H7 (cell line): Measurements from ENCODE around the gene NAV1. TPM values are rescaled to one million over a fixed set of nuclear protein-coding genes. Genes with fewer than 3 reads are reported as not detected.
A peak's percentile ranks its signal among the peaks of the same experiment; 100 is the strongest.
"Not testable (repeated sequence)": the region's sequence is repeated elsewhere in the genome, so short reads cannot be mapped to it uniquely, and the experiment has no call there.

Source experiments
- DNase-seq: peaks from one replicate; pipeline ENCODE4 v3.0.0; 2012
- H3K27me3 ChIP-seq: 2 replicates; pipeline ENCODE4 v1.6.0; 2011; ENCODE audit warnings: mild to moderate bottlenecking, low read length; ENCODE audit not compliant: control insufficient read depth, insufficient read depth
- H3K36me3 ChIP-seq: replicated peaks from 2 replicates; pipeline ENCODE4 v1.5.1; 2011; ENCODE audit warnings: low read length; ENCODE audit not compliant: control insufficient read depth, insufficient read depth
- H3K4me3 ChIP-seq: 2 replicates; pipeline ENCODE4 v1.5.1; 2011; ENCODE audit warnings: low read depth, mild to moderate bottlenecking, control low read depth, low read length, moderate library complexity; ENCODE audit not compliant: insufficient read depth
- total RNA-seq: library from RNA; depleted of rRNA; stranded (reverse); fragments of >200 nt; shearing (Covaris generic); gene quantifications from 2 replicates; pipeline ENCODE4 v1.2.3, GENCODE V29; 2014

The NAV1 gene
- total RNA-seq, 1 experiment from 2014 or later, result 13.2 TPM

DNA sequence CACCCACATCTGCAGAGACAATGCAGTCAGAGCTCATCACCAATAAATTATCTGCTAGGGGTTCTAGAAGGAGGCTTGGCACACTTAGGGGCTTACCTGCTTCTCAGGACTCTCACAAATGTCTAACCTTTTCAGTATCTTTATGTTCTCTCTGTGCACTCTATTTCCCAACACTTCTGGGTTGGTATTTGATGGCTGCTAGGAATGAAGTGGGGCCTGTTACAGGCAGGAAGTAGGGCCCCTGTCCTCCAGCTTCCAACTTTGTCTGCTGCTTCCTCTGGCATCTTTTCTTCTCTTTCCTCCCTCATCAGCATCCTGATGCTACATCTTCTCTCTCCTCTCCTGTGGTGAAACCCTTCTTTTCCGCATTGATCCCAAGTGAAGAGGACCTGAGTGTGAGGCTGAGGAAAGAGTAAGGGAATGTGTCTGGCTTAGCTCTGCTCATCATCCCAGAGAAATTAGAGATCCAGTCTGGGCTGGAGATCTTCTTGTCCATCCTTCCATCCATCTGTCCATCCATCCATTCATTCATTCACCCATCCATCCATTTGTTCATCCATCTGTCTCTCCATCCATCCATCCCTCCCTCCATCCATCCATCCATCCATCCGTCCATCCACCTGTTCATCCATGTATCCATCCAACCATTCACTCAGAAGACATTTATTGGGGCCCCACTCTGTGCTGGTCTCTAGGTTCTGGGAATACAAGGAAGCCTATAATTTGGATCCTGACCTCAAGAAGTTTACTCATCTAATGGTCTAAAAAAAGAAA lies 29.1 kb upstream of the NAV1 start:
- Histone ChIP-seq H3K4me3 (no peak overlapping the region), H3K27me3 (no peaks in the 10 kb centered on the region; the same call in none of the 2 replicates), H3K36me3 (no peaks in the 10 kb centered on the region)
- DNase-seq, result no peak

- H3K27me3 ChIP-seq, result no peaks in the 10 kb centered on the region; the same call in none of the 2 replicates
- no peak overlapping the region for H3K4me3 ChIP-seq
- H3K36me3 ChIP-seq, result no peaks in the 10 kb centered on the region
- no peak for DNase-seq
Observed at GRCh38 chr1:201510734-201511133, 28.2 kb upstream of the NAV1 start.

- no peak for DNase-seq
- no peaks in the 10 kb centered on the region for H3K36me3 ChIP-seq
- no peaks in the 10 kb centered on the region; the same call in none of the 2 replicates for H3K27me3 ChIP-seq
- no peak overlapping the region for H3K4me3 ChIP-seq
Observed at GRCh38 chr1:201511396-201511940, 27.5 kb upstream of the NAV1 start.

GRCh38 chr1:201511941-201512539 lies 26.9 kb upstream of the NAV1 start:
- peak; percentile 77 for DNase-seq
- no peaks in the 10 kb centered on the region for H3K36me3 ChIP-seq
- H3K4me3 ChIP-seq, result no peak overlapping the region
- no peaks in the 10 kb centered on the region; the same call in none of the 2 replicates for H3K27me3 ChIP-seq

DNA sequence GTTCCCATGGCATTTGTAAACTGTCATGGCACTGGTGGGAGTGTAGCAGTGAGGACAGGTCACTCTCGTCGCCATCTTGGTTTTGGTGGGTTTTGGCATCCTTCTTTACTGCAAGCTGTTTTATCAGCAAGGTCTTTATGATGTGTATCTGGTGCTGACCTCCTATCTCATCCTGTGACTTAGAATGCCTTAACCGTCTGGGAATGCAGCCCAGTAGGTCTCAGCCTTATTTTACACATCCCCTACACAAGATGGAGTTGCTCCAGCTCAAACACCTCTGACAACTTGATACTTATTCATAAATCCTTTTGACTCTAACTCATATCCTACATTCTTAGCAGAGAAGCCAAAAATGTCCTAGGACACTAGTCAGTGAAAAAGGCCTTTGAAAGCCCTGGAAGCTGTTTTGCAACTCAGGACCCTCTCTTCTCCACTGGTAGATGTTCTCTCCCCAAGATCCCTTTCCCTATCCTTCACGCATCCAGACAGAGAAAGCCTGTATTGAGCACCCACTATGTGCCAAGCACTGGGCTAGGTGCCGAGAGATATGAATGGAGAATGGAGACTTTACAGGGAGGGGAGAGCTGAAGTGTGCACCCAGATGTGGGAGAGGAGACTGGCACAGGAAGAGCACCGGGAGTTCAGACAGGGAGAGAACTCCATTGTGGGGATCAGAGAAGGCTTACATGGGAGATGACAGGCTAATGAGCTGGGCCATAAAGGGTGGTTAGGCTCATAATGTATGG lies 25.3 kb upstream of the NAV1 start:
- Histone ChIP-seq H3K4me3 (no peak overlapping the region), H3K36me3 (no peaks in the 10 kb centered on the region), H3K27me3 (no peaks in the 10 kb centered on the region; the same call in 1 of the 2 replicates)
- no peak for DNase-seq

- Histone ChIP-seq H3K36me3 (no peaks in the 10 kb centered on the region), H3K4me3 (no peak overlapping the region), H3K27me3 (no peaks in the 10 kb centered on the region; the same call in 1 of the 2 replicates)
- DNase-seq, result no peak
Observed at GRCh38 chr1:201514466-201514865, 24.5 kb upstream of the NAV1 start.

DNA sequence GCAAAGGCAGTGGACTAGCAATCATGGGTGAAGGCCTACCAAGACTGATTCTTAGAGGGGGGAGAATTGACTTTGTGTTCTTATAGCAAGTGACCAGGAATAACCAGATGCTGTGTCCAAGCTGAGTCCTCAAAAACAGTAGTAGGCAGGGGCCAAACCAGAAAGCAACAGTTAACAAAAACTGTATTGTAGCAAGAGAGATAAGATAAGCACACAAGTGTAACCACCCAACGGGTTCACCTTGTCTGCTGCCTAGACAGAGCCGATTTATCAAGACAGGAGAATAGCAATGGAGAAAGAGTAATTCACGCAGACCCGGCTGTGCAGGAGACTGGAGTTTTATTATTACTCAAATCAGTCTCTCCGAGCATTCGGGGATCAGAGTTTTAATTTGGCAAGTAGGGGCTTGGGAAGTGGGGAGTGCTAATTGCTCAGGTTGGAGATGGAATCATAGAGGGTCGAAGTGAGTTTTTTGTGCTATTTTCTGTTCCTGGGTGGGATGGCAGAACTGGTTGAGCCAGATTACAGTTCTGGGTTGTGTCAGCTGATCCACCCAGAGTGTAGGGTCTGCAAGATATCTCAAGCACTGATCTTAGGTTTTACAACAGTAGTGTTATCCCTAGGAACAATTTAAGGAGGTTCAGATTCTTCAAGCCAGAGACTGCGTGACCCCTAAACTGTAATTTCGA lies 23.7 kb upstream of the NAV1 start:
- Histone ChIP-seq H3K36me3 (no peaks in the 10 kb centered on the region), H3K27me3 (no peaks in the 10 kb centered on the region; the same call in 1 of the 2 replicates), H3K4me3 (no peak overlapping the region)
- no peak for DNase-seq

DNA sequence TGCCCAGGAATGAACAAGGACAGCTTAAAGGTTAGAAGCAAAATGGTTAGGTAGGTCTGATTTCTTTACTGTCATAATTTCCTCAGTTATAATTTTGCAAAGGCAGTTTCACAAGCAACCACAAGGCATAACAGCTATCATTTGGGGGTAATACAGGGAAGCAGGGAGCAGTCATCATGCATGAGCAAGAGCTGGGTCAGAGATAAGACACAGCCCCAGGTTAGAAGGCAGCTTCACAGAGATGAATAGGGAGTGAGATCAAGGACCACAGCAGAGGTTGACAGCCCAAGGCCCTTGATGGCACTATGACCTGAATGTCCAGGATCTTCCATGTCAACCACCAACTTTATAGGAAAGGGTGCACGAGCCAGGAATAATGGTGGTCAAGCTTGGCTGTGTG lies 23.0 kb upstream of the NAV1 start:
- Histone ChIP-seq H3K27me3 (no peaks in the 10 kb centered on the region; the same call in 1 of the 2 replicates), H3K36me3 (no peaks in the 10 kb centered on the region), H3K4me3 (no peak overlapping the region)
- DNase-seq, result no peak

DNA sequence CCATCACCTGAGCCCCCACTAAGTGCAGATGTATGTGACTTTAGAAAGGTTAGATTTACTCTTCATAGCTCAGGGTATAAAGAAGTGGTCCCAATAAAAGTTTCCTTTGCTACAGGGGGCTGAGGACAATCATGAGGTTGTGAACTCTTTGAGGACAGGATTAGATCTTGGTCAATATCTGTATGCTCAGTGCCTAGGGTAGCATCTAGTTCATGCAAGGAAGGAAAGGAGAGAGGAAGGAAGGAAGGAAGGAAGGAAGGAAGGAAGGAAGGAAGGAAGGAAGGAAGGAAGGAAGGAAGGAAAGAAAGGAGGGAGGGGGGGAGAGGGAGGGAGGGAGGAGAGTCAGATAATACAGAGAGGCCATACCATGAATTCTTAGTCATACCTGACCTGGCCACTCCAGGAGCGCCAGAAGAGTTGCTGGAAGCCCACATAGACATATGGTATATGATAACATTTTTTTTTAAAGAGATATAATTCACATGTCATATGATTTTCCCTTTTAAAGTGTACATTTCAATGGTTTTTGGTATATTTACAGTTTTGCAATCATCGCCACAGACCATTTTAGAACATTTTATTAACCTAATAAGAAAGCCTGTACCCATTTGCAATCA lies 22.3 kb upstream of the NAV1 start:
- Histone ChIP-seq H3K36me3 (no peaks in the 10 kb centered on the region), H3K27me3 (no peaks in the 10 kb centered on the region; the same call in 1 of the 2 replicates), H3K4me3 (no peak overlapping the region)
- no peak for DNase-seq

DNA sequence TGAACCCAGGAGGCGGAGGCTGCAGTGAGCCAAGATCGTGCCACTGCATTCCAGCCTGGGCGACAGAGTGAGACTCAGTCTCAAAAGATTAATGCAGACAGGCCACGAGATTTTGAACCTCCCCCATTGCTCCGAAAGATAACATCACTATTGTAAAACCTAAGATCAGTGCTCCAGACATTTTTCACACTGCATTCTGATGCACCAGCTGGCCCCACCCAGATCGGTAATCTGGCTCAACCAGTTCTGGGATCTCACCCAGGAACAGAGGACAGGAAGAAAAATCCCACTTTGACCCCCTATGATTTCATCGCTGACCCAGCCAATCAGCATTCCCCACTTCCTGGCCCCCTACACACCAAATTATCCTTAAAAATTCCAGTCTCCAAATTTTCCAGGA lies 21.3 kb upstream of the NAV1 start:
- Histone ChIP-seq H3K4me3 (no peak overlapping the region), H3K36me3 (no peaks in the 10 kb centered on the region), H3K27me3 (no peaks in the 10 kb centered on the region; the same call in 1 of the 2 replicates)
- DNase-seq, result no peak

DNA sequence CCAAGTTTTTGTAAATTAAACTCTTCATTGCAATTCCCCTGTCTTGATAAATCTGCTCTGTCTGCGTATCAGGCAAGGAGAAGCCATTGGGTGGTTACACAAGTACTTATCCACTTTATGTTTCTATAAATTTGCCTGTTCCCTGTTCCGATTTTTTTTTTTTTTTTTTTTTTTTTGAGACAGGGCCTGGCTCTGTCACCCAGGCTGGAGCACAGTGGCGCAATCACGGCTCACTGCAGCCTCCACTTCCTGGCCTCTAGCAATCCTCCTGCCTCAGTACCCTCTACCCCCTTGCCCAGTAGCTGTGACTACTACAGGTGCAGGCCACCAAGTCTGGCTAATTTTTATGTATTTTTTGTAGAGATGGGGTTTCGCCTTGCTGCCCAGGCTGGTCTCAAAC lies 20.9 kb upstream of the NAV1 start:
- no peaks in the 10 kb centered on the region for H3K36me3 ChIP-seq
- no peaks in the 10 kb centered on the region; the same call in 1 of the 2 replicates for H3K27me3 ChIP-seq
- no peak overlapping the region for H3K4me3 ChIP-seq
- DNase-seq, result no peak

- H3K4me3 ChIP-seq, DNase-seq, H3K36me3 ChIP-seq, H3K27me3 ChIP-seq: not testable (repeated sequence)
Observed at GRCh38 chr1:201520046-201520575, 18.8 kb upstream of the NAV1 start.

- H3K4me3 ChIP-seq, result no peak overlapping the region
- no peak for DNase-seq
- H3K27me3 ChIP-seq, result no peaks in the 10 kb centered on the region
- no peaks in the 10 kb centered on the region for H3K36me3 ChIP-seq
Observed at GRCh38 chr1:201525193-201525778, 13.6 kb upstream of the NAV1 start.
